Measurements from ENCODE around the gene OGFOD3.
"Not testable (repeated sequence)": the region's sequence is repeated elsewhere in the genome, so short reads cannot be mapped to it uniquely, and the experiment has no call there.

The OGFOD3 gene

GRCh38 chr17:82372249-82373071 lies 45.9 kb downstream of the OGFOD3 start:
- DNase-seq, result no peak

- DNase-seq, result no peak
Measured at GRCh38 chr17:82371333-82372248, 46.8 kb downstream of the OGFOD3 start, which contains the start of gene UTS2R. TSS of gene UTS2R (plus strand) at chr17:82371765. CDS start at chr17:82374325, 2,560 bp downstream.

GRCh38 chr17:82370471-82371332 lies 47.7 kb downstream of the OGFOD3 start:
- DNase-seq, result no peak

GRCh38 chr17:82369211-82369610 lies 49.2 kb downstream of the OGFOD3 start:
- no peak for DNase-seq

GRCh38 chr17:82367724-82368524 lies 50.5 kb downstream of the OGFOD3 start:
- no peak for DNase-seq

- no peak for DNase-seq
Measured at GRCh38 chr17:82366749-82367148, 51.6 kb downstream of the OGFOD3 start.

- DNase-seq, result no peak
Measured at GRCh38 chr17:82365606-82366295, 52.6 kb downstream of the OGFOD3 start.

- DNase-seq, result no peak
Measured at GRCh38 chr17:82361885-82362633, 56.3 kb downstream of the OGFOD3 start.

- DNase-seq, result not testable (repeated sequence)
Measured at GRCh38 chr17:82359451-82360074, 58.8 kb downstream of the OGFOD3 start.

GRCh38 chr17:82358465-82359350 lies 59.7 kb downstream of the OGFOD3 start, which contains the start of gene TEX19:
TSS of gene TEX19 (plus strand) at chr17:82359247. CDS start at chr17:82362151, 2,904 bp downstream.
- no peak for DNase-seq

GRCh38 chr17:82357394-82357793 lies 61.0 kb downstream of the OGFOD3 start:
- DNase-seq, result no peak

GRCh38 chr17:82356845-82357355 lies 61.5 kb downstream of the OGFOD3 start:
- no peak for DNase-seq

- DNase-seq, result no peak
Measured at GRCh38 chr17:82355770-82356427, 62.5 kb downstream of the OGFOD3 start.

- DNase-seq, result no peak
Measured at GRCh38 chr17:82354804-82355308, 63.5 kb downstream of the OGFOD3 start.

GRCh38 chr17:82353484-82353883 lies 64.9 kb downstream of the OGFOD3 start:
- peak; percentile 45 for DNase-seq

GRCh38 chr17:82351713-82352488 lies 66.5 kb downstream of the OGFOD3 start:
- DNase-seq, result peak; percentile 74

GRCh38 chr17:82351254-82351712 lies 67.1 kb downstream of the OGFOD3 start:
- no peak for DNase-seq

Measured in NCI-H1092 (cell line).